ENCODE results near the gene GNG14.
"Not testable (repeated sequence)": the region's sequence is repeated elsewhere in the genome, so short reads cannot be mapped to it uniquely, and the experiment has no call there.

Gene GNG14

GRCh38 chr19:12667731-12668302 lies 20.0 kb upstream of the GNG14 start:
- no peak for DNase-seq

GRCh38 chr19:12668346-12668745 lies 19.5 kb upstream of the GNG14 start:
- no peak for DNase-seq

- DNase-seq, result peak in 1 of 2 experiments; percentile 30
Measured at GRCh38 chr19:12668932-12669269, 18.9 kb upstream of the GNG14 start.

- peak; percentile 72 to 85 for DNase-seq
Measured at GRCh38 chr19:12669270-12670158, 18.3 kb upstream of the GNG14 start.

- DNase-seq, result no peak
Measured at GRCh38 chr19:12670159-12670928, 17.5 kb upstream of the GNG14 start.

GRCh38 chr19:12672744-12673143 lies 15.1 kb upstream of the GNG14 start:
- no peak for DNase-seq

- DNase-seq, result no peak
Measured at GRCh38 chr19:12675399-12675798, 12.4 kb upstream of the GNG14 start.

- DNase-seq, result no peak
Measured at GRCh38 chr19:12675940-12676339, 11.9 kb upstream of the GNG14 start.

GRCh38 chr19:12676384-12676792 lies 11.4 kb upstream of the GNG14 start:
- DNase-seq, result peak; percentile 44 to 75

- DNase-seq, result no peak
Measured at GRCh38 chr19:12676928-12677327, 10.9 kb upstream of the GNG14 start.

- not testable (repeated sequence) for DNase-seq
Measured at GRCh38 chr19:12678039-12678438, 9.8 kb upstream of the GNG14 start.

GRCh38 chr19:12680034-12680433 lies 7.8 kb upstream of the GNG14 start:
- DNase-seq, result no peak

- peak; percentile 98 for DNase-seq
Measured at GRCh38 chr19:12681074-12681987, 6.5 kb upstream of the GNG14 start, which contains the start of gene DHPS. Gene DHPS (minus strand): TSS chr19:12681880. CDS start chr19:12681766, 114 bp downstream.

GRCh38 chr19:12685831-12686230 lies 2.0 kb upstream of the GNG14 start:
- DNase-seq, result no peak

GRCh38 chr19:12689012-12689411 lies 1.2 kb downstream of the GNG14 start:
- DNase-seq, result no peak

- DNase-seq, result no peak
Measured at GRCh38 chr19:12689581-12690216, 1.9 kb downstream of the GNG14 start.

- no peak for DNase-seq
Measured at GRCh38 chr19:12692960-12693359, 5.2 kb downstream of the GNG14 start.

- no peak for DNase-seq
Measured at GRCh38 chr19:12694641-12695040, 6.8 kb downstream of the GNG14 start.

GRCh38 chr19:12695096-12695495 lies 7.3 kb downstream of the GNG14 start:
- DNase-seq, result no peak

- DNase-seq, result no peak
Measured at GRCh38 chr19:12695514-12695913, 7.7 kb downstream of the GNG14 start.

- no peak for DNase-seq
Measured at GRCh38 chr19:12695997-12696365, 8.2 kb downstream of the GNG14 start.

Measured in NCI-H446 (cell line).